OCI-LY7 (cell line): ENCODE data around the gene CD44. TPM values are rescaled to one million over a fixed set of nuclear protein-coding genes. Genes with fewer than 3 reads are reported as not detected.

Experiments
- BruUV-seq: library from RNA; stranded (reverse); fragments of 400-500 nt; replicated peaks from 2 replicates; lab custom pipeline; 2021; lab: Mats Ljungman, UMichigan
- CTCF ChIA-PET: fragments of 300-600 bp; sonication (Branson Sonifier 250); formaldehyde crosslinking; loops from one replicate; lab custom pipeline; 2022; ENCODE audit warnings: antibody characterized with exemption; ENCODE audit not compliant: unreplicated experiment; lab: Charles Lee
- POLR2A ChIA-PET: fragments of 300-600 bp; sonication (Branson Sonifier 250); formaldehyde crosslinking; loops from one replicate; lab custom pipeline; 2022; ENCODE audit warnings: antibody characterized with exemption; lab: Charles Lee
- DNase-seq: peaks from one replicate; pipeline ENCODE4 v3.0.0-alpha.2; 2015; ENCODE audit warnings: low spot score
- H2AFZ ChIP-seq: fragments of 200-600 bp; sonication (generic), shearing (Covaris generic); 2 replicates; pipeline ENCODE4 v1.6.1; 2014; ENCODE audit warnings: mild to moderate bottlenecking, antibody characterized with exemption, low read length, moderate library complexity
- H3K27ac ChIP-seq: fragments of 200-600 bp; sonication (generic); 2 replicates; pipeline ENCODE4 v1.5.1; 2014; ENCODE audit warnings: mixed run types, low read depth, mild to moderate bottlenecking, moderate library complexity, low read length, inconsistent platforms; ENCODE audit not compliant: poor library complexity, severe bottlenecking
- H3K36me3 ChIP-seq: fragments of 200-600 bp; sonication (generic); 2 replicates; pipeline ENCODE4 v1.6.1; 2014; ENCODE audit warnings: mild to moderate bottlenecking, antibody characterized with exemption, low read length, moderate library complexity, mixed read lengths; ENCODE audit not compliant: insufficient read depth
- H3K4me1 ChIP-seq: fragments of 200-600 bp; sonication (generic); 2 replicates; pipeline ENCODE4 v1.5.1; 2014; ENCODE audit warnings: mild to moderate bottlenecking, low read length; ENCODE audit not compliant: insufficient read depth, poor library complexity, severe bottlenecking
- H3K4me2 ChIP-seq: fragments of 200-600 bp; sonication (generic); 2 replicates; pipeline ENCODE4 v1.6.1; 2014; ENCODE audit warnings: mild to moderate bottlenecking, low read length
- H3K4me3 ChIP-seq: fragments of 200-600 bp; sonication (generic); 2 replicates; pipeline ENCODE4 v1.5.1; 2014; ENCODE audit warnings: mild to moderate bottlenecking, low read depth, low read length; ENCODE audit not compliant: poor library complexity, severe bottlenecking
- H3K79me2 ChIP-seq: fragments of 200-600 bp; sonication (generic); 2 replicates; pipeline ENCODE4 v1.6.1; 2016; ENCODE audit warnings: low read depth, mild to moderate bottlenecking, low read length, moderate library complexity, mixed read lengths; ENCODE audit not compliant: insufficient read depth
- H3K9me2 ChIP-seq: fragments of 200-600 bp; sonication (generic); 2 replicates; pipeline ENCODE4 v1.6.1; 2016; ENCODE audit warnings: mild to moderate bottlenecking, low read length, mixed read lengths; ENCODE audit not compliant: insufficient read depth
- H3K9me3 ChIP-seq: fragments of 200-600 bp; sonication (generic); 2 replicates; pipeline ENCODE4 v1.6.1; 2014; ENCODE audit warnings: mild to moderate bottlenecking, mixed run types, low read length, mixed read lengths
- H4K20me1 ChIP-seq: fragments of 200-600 bp; sonication (generic); 2 replicates; pipeline ENCODE4 v1.6.1; 2014; ENCODE audit warnings: mild to moderate bottlenecking, antibody characterized with exemption, low read length, moderate library complexity, mixed read lengths; ENCODE audit not compliant: insufficient read depth
- EZH2phosphoT487 ChIP-seq: fragments of 200-600 bp; sonication (generic); IDR thresholded peaks from 2 replicates; pipeline ENCODE4 v1.6.1; 2018; ENCODE audit warnings: low read depth, borderline replicate concordance, mild to moderate bottlenecking, mixed run types, antibody characterized with exemption, low read length, moderate library complexity, mixed read lengths
- intact Hi-C: fragments of 100-400 bp; cut with micrococcal nuclease; formaldehyde crosslinking; loops from one replicate; pipeline ENCODE4 v1.10.0; 2022; ENCODE audit not compliant: unreplicated experiment
- total RNA-seq, 2 experiments: library from RNA; depleted of rRNA in 1 of 2; stranded (reverse); fragments of >200 nt in 1 of 2; shearing (Covaris generic) in 1 of 2; gene quantifications; 2 replicates each; pipeline ENCODE4 v1.2.3, GENCODE V29; 2014 to 2022
- TF ChIP-seq, protein P1 (sequence below): fragments of 200-600 bp; sonication (generic); conservative IDR thresholded peaks from 2 replicates; pipeline ENCODE4 v1.5.1; 2014; ENCODE audit warnings: mild to moderate bottlenecking, antibody characterized with exemption, low read length, moderate library complexity, mixed read lengths

Gene CD44
- total RNA-seq, 2 experiments from 2014 or later: 0.55 TPM; not detected in 1

DNA sequence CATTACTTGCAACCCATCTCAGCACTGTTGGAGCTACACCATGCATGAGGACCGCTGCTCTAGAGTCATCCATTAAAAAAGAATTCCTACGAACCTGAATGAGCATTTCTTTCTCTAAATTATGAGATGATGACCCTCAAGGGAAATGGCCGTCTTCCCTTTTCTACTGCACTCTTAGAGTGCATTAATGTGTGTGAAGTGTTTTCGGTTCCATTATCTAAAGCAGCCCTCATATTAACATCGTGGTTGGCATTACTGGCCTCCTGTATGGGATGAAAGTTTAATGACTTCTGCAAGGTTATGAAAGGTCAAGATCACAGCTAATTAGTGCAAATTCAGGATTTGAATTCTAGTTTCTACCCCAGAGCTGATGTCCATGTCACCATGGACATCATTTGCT lies 16.7 kb downstream of the CD44 start:
- H3K9me2 ChIP-seq: no peaks in the 10 kb centered on the region
- no peaks in the 10 kb centered on the region for H3K9me3 ChIP-seq
- no peak for TF ChIP-seq EZH2phosphoT487
- TF ChIP-seq, protein P1, sequence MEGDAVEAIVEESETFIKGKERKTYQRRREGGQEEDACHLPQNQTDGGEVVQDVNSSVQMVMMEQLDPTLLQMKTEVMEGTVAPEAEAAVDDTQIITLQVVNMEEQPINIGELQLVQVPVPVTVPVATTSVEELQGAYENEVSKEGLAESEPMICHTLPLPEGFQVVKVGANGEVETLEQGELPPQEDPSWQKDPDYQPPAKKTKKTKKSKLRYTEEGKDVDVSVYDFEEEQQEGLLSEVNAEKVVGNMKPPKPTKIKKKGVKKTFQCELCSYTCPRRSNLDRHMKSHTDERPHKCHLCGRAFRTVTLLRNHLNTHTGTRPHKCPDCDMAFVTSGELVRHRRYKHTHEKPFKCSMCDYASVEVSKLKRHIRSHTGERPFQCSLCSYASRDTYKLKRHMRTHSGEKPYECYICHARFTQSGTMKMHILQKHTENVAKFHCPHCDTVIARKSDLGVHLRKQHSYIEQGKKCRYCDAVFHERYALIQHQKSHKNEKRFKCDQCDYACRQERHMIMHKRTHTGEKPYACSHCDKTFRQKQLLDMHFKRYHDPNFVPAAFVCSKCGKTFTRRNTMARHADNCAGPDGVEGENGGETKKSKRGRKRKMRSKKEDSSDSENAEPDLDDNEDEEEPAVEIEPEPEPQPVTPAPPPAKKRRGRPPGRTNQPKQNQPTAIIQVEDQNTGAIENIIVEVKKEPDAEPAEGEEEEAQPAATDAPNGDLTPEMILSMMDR: no peak
- POLR2A ChIA-PET: interaction anchor here (0.6 to 1.2 kb wide), 6 partner anchors 8 to 1096 kb away, joined by 3 to 4 read pairs (median 3); no protein-coding TSS in a partner anchor
- H3K4me3 ChIP-seq: no peak overlapping the region
- H3K36me3 ChIP-seq: no peaks in the 10 kb centered on the region
- no peak overlapping the region for H2AFZ ChIP-seq
- intact Hi-C loops: no loop called here
- CTCF ChIA-PET: no interaction called here
- H3K27ac ChIP-seq: no peak overlapping the region
- H3K4me1 ChIP-seq: no peaks in the 10 kb centered on the region
- H3K4me2 ChIP-seq: no peak overlapping the region
- no TSS peak for BruUV-seq
- H3K79me2 ChIP-seq: no peaks in the 10 kb centered on the region
- H4K20me1 ChIP-seq: no peaks in the 10 kb centered on the region
- DNase-seq: no peak

GRCh38 chr11:35157814-35158700 lies 19.1 kb downstream of the CD44 start:
- H3K4me1 ChIP-seq: peaks cover 4% of the 10 kb centered on the region
- no peak overlapping the region for H3K4me3 ChIP-seq
- BruUV-seq: no TSS peak
- ChIA-PET POLR2A (interaction anchor here (0.8 to 1.5 kb wide), 2 partner anchors 11 to 99 kb away, joined by 3 to 6 read pairs; no protein-coding TSS in a partner anchor), CTCF (no interaction called here)
- DNase-seq: no peak
- intact Hi-C loops: no loop called here
- no peaks in the 10 kb centered on the region for H3K9me2 ChIP-seq
- H3K4me2 ChIP-seq: no peak overlapping the region
- H3K36me3 ChIP-seq: no peaks in the 10 kb centered on the region
- TF ChIP-seq EZH2phosphoT487: no peak
- TF ChIP-seq, protein P1: no peak
- H4K20me1 ChIP-seq: no peaks in the 10 kb centered on the region
- H3K9me3 ChIP-seq: no peaks in the 10 kb centered on the region
- no peak overlapping the region for H3K27ac ChIP-seq
- no peak overlapping the region for H2AFZ ChIP-seq
- no peaks in the 10 kb centered on the region for H3K79me2 ChIP-seq
